H1 (cell line): ENCODE results near the gene BNIP1. TPM values are rescaled to one million over a fixed set of nuclear protein-coding genes. Genes with fewer than 3 reads are reported as not detected.
A peak's percentile ranks its signal among the peaks of the same experiment; 100 is the strongest.

Experiments used
- CTCF ChIA-PET: fragments of 300-600 bp; sonication (Branson Sonifier 250); formaldehyde crosslinking; loops from one replicate; lab custom pipeline; 2021; ENCODE audit not compliant: partially characterized antibody; lab: Charles Lee
- POLR2A ChIA-PET: fragments of 300-600 bp; sonication (Branson Sonifier 250); formaldehyde crosslinking; loops from one replicate; lab custom pipeline; 2021; ENCODE audit warnings: inconsistent platforms; ENCODE audit not compliant: partially characterized antibody; lab: Charles Lee
- DNase-seq, 2 experiments: peaks; one replicate each; pipeline versions ENCODE4 v3.0.0 to v3.0.0-alpha.2; 2010 to 2022; ENCODE audit warnings: low spot score in 2 of 2, low read depth in 1 of 2, mixed read lengths in 1 of 2
- FAIRE-seq: peaks from 2 replicates; lab custom pipeline; 2011; peaks lifted over from hg19 to GRCh38; lab: Jason Lieb, UNC
- H2AFZ ChIP-seq: 2 replicates; pipeline ENCODE4 v1.8.1; 2012; ENCODE audit warnings: low read length, inconsistent platforms
- H2AK5ac ChIP-seq: 2 replicates; pipeline ENCODE4 v1.6.1; 2013; ENCODE audit warnings: low read depth, low read length
- H2BK120ac ChIP-seq: replicated peaks from 2 replicates; pipeline ENCODE3; 2013; ENCODE audit warnings: low read depth, low read length, inconsistent platforms
- H2BK12ac ChIP-seq: 2 replicates; pipeline ENCODE4 v1.6.1; 2013; ENCODE audit warnings: low read depth, low read length
- H2BK15ac ChIP-seq: 2 replicates; pipeline ENCODE4 v1.6.1; 2013; ENCODE audit warnings: low read length
- H2BK20ac ChIP-seq: 2 replicates; pipeline ENCODE4 v1.6.1; 2013; ENCODE audit warnings: low read length
- H2BK5ac ChIP-seq: 2 replicates; pipeline ENCODE4 v1.6.1; 2013; ENCODE audit warnings: low read depth, low read length
- H3K14ac ChIP-seq: 2 replicates; pipeline ENCODE4 v1.6.1; 2013; ENCODE audit warnings: inconsistent platforms; ENCODE audit not compliant: insufficient read length
- H3K18ac ChIP-seq: 2 replicates; pipeline ENCODE4 v1.6.1; 2013; ENCODE audit warnings: low read length; ENCODE audit errors: extremely low read depth
- H3K23ac ChIP-seq: 2 replicates; pipeline ENCODE4 v1.6.1; 2013; ENCODE audit warnings: inconsistent platforms; ENCODE audit not compliant: insufficient read length
- H3K23me2 ChIP-seq: 2 replicates; pipeline ENCODE4 v1.6.1; 2013; ENCODE audit warnings: low read depth, low read length
- H3K27ac ChIP-seq: 2 replicates; pipeline ENCODE4 v1.6.1; 2011; ENCODE audit warnings: low read depth, low read length, inconsistent platforms
- H3K27me3 ChIP-seq, 4 experiments: replicated peaks in 1 of 4; 1 replicate in 1 of 4; 2 replicates in 3 of 4; pipeline versions ENCODE4 v1.6.1 to v1.8.1; 2011 to 2013; ENCODE audit warnings: low read length in 3 of 4, mild to moderate bottlenecking in 3 of 4, inconsistent platforms in 2 of 4, mixed read lengths in 2 of 4, moderate library complexity in 1 of 4; ENCODE audit not compliant: control insufficient read depth in 3 of 4, insufficient read depth in 3 of 4; ENCODE audit errors: extremely low read depth in 1 of 4
- H3K36me3 ChIP-seq, 4 experiments: 2 replicates each; pipeline versions ENCODE4 v1.6.1 to v1.8.1; 2011 to 2013; ENCODE audit warnings: mild to moderate bottlenecking in 4 of 4, low read length in 3 of 4, moderate library complexity in 2 of 4, control low read depth in 1 of 4, inconsistent platforms in 1 of 4; ENCODE audit not compliant: insufficient read depth in 4 of 4, control insufficient read depth in 2 of 4
- H3K4ac ChIP-seq: replicated peaks from 2 replicates; pipeline ENCODE3; 2013; ENCODE audit warnings: low read length, low read depth, mixed read lengths, inconsistent platforms; ENCODE audit not compliant: insufficient read length
- H3K4me1 ChIP-seq, 4 experiments: replicated peaks in 1 of 4; 1 replicate in 1 of 4; 2 replicates in 3 of 4; pipeline versions ENCODE4 v1.6.1 to v1.8.1; 2011 to 2013; ENCODE audit warnings: low read length in 3 of 4, inconsistent platforms in 2 of 4, mixed read lengths in 1 of 4; ENCODE audit not compliant: insufficient read depth in 4 of 4, control insufficient read depth in 3 of 4
- H3K4me2 ChIP-seq, 2 experiments: 2 replicates each; pipeline versions ENCODE4 v1.6.1 to v1.8.1; 2011 to 2013; ENCODE audit warnings: low read depth in 2 of 2, low read length in 2 of 2, control low read depth in 1 of 2, inconsistent platforms in 1 of 2, mild to moderate bottlenecking in 1 of 2; ENCODE audit not compliant: insufficient read depth in 1 of 2
- H3K4me3 ChIP-seq, 4 experiments: fragments of 200-600, 300-600 bp in 1 of 4; sonication (generic), shearing (Covaris generic), sonication (Bioruptor Twin) in 1 of 4; 2 replicates each; pipeline versions ENCODE4 v1.5.1 to v1.8.1; 2011 to 2016; ENCODE audit warnings: low read length in 4 of 4, low read depth in 3 of 4, control low read depth in 2 of 4, inconsistent platforms in 2 of 4, mild to moderate bottlenecking in 2 of 4, mixed read lengths in 1 of 4, moderate library complexity in 1 of 4; ENCODE audit not compliant: insufficient read depth in 2 of 4; ENCODE audit errors: extremely low read depth in 1 of 4
- H3K56ac ChIP-seq: replicated peaks from 2 replicates; pipeline ENCODE3; 2013; ENCODE audit warnings: low read depth, mild to moderate bottlenecking, mixed read lengths, low read length, inconsistent platforms; ENCODE audit not compliant: insufficient read length
- H3K79me1 ChIP-seq: 2 replicates; pipeline ENCODE4 v1.6.1; 2013; ENCODE audit warnings: low read depth, low read length, control low read depth
- H3K79me2 ChIP-seq, 2 experiments: 2 replicates each; pipeline versions ENCODE4 v1.6.1 to v1.8.1; 2012 to 2013; ENCODE audit warnings: low read length in 2 of 2, mild to moderate bottlenecking in 2 of 2, inconsistent platforms in 1 of 2; ENCODE audit not compliant: insufficient read depth in 2 of 2, control insufficient read depth in 1 of 2
- H3K9ac ChIP-seq, 4 experiments: replicated peaks in 1 of 4; 1 replicate in 1 of 4; 2 replicates in 3 of 4; pipeline versions ENCODE4 v1.6.1 to v1.8.1; 2011 to 2013; ENCODE audit warnings: low read depth in 3 of 4, low read length in 3 of 4, control low read depth in 2 of 4, mild to moderate bottlenecking in 2 of 4, moderate library complexity in 2 of 4, inconsistent platforms in 1 of 4; ENCODE audit errors: extremely low read depth in 1 of 4
- H3K9me3 ChIP-seq, 2 experiments: 2 replicates each; pipeline versions ENCODE4 v1.6.1 to v1.8.1; 2012 to 2013; ENCODE audit warnings: mild to moderate bottlenecking in 2 of 2, moderate library complexity in 2 of 2, control low read depth in 1 of 2, inconsistent platforms in 1 of 2, low read depth in 1 of 2, low read length in 1 of 2, mixed read lengths in 1 of 2; ENCODE audit not compliant: insufficient read depth in 2 of 2
- H4K20me1 ChIP-seq, 2 experiments: replicated peaks in 1 of 2; 2 replicates each; pipeline versions ENCODE3 to v1.8.1; 2011 to 2013; ENCODE audit warnings: inconsistent platforms in 2 of 2, low read length in 2 of 2, mild to moderate bottlenecking in 1 of 2; ENCODE audit not compliant: insufficient read depth in 2 of 2, control insufficient read depth in 1 of 2
- H4K5ac ChIP-seq: 2 replicates; pipeline ENCODE4 v1.6.1; 2013; ENCODE audit warnings: low read length, low read depth, mixed read lengths, inconsistent platforms; ENCODE audit not compliant: insufficient read length
- H4K8ac ChIP-seq: 2 replicates; pipeline ENCODE4 v1.8.0; 2013; ENCODE audit warnings: mild to moderate bottlenecking, moderate library complexity, low read length, inconsistent platforms; ENCODE audit not compliant: insufficient read depth; ENCODE audit errors: extremely low read depth
- H4K91ac ChIP-seq: replicated peaks from 2 replicates; pipeline ENCODE3; 2013; ENCODE audit warnings: low read length, mixed read lengths, inconsistent platforms; ENCODE audit not compliant: insufficient read length
- BRCA1 ChIP-seq: IDR thresholded peaks from 2 replicates; pipeline ENCODE4 v1.6.1; 2012; ENCODE audit warnings: low read depth, low read length, improper control_type of control experiment
- CEBPB ChIP-seq: IDR thresholded peaks from 2 replicates; pipeline ENCODE4 v1.6.1; 2012; ENCODE audit warnings: low read depth, low read length
- CHD2 ChIP-seq: IDR thresholded peaks from 2 replicates; pipeline ENCODE4 v1.6.1; 2012; ENCODE audit warnings: low read length, improper control_type of control experiment
- POLR2A ChIP-seq, 2 experiments: IDR thresholded peaks; 1 replicate in 1 of 2; 2 replicates in 1 of 2; pipeline ENCODE4 v1.6.1; 2011; ENCODE audit warnings: low read depth in 2 of 2, low read length in 2 of 2, mild to moderate bottlenecking in 2 of 2; ENCODE audit errors: control extremely low read depth in 1 of 2
- SIN3A ChIP-seq, 2 experiments: IDR thresholded peaks in 1 of 2; conservative IDR thresholded peaks in 1 of 2; 2 replicates each; pipeline ENCODE4 v1.6.1; 2011 to 2012; ENCODE audit warnings: low read length in 2 of 2, improper control_type of control experiment in 1 of 2, low read depth in 1 of 2, mild to moderate bottlenecking in 1 of 2
- TEAD4 ChIP-seq: IDR thresholded peaks from 2 replicates; pipeline ENCODE4 v1.6.1; 2012; ENCODE audit warnings: low read depth, low read length, inconsistent platforms, mixed read lengths
- WGBS, 2 experiments: shearing (Covaris generic) in 1 of 2; methylation state at CpG; one replicate each; pipeline versions ENCODE4 v1.1.6 to v1.1.7; 2013 to 2015; ENCODE audit warnings: low lambda C conversion rate in 2 of 2, mixed read lengths in 2 of 2, inconsistent platforms in 1 of 2, low coverage in 1 of 2, missing lambda C conversion rate in 1 of 2; ENCODE audit not compliant: insufficient replicate concordance in 2 of 2, insufficient coverage in 1 of 2, insufficient read length in 1 of 2; ENCODE audit errors: extremely low coverage in 1 of 2, missing lambda C conversion rate in 1 of 2; 5-methylcytosine and 5-hydroxymethylcytosine counted together
- polyA plus RNA-seq, 7 experiments: library from polyadenylated mRNA; depleted of rRNA in 3 of 7; stranded (reverse) in 5 of 7; unstranded in 2 of 7; fragments of >200 nt in 5 of 7; fragments of 200-250 nt in 2 of 7; gene quantifications; 1 replicate in 5 of 7; 2 replicates in 1 of 7; 4 replicates in 1 of 7; pipeline versions ENCODE4 v1.2.1 to v1.2.3, GENCODE V29; 2011 to 2013; ENCODE audit warnings: missing spikeins in 2 of 7, mixed read lengths in 2 of 7
- total RNA-seq: library from RNA; stranded (reverse); fragmentation: NEBNext Ultra II Directional; extraction: Animal tissue kit (Norgen Biotek cat#: 25700); gene quantifications from 2 replicates; pipeline ENCODE4 v1.2.1, GENCODE V29; 2021

The BNIP1 gene
- total and polyA plus RNA-seq, 2 of the 8 experiments (the other 6 are each of a cell fraction or from before 2014, with no cell fraction given): 13.5 to 14.7 TPM

DNA sequence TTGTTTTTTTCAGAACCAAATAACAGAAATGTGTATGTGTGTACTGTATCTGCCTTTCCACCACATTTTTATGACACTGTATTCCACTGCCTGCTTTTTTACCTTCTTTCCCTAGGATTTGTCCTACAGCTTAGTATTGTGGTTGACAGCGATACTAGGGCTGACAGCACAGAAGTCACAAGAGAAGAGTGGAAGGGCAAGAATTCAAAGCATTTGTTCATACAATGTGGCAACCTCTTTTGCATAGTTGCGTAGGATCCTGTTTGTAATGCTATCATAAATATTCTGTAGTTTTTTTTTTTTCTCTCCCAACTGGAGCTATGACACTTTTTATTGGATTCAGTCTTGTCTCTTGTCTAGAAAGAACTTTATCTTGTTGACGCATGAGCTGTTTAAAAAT is 5.6 kb upstream of the BNIP1 start:
- H2BK15ac ChIP-seq: no peak overlapping the region
- H3K23ac ChIP-seq: no peak overlapping the region
- ChIA-PET POLR2A (interaction anchor here (2.9 kb wide), 1 partner anchor 9 kb away, joined by 11 read pairs; no protein-coding TSS in a partner anchor), CTCF (interaction anchor here (0.6 to 1.6 kb wide), 6 partner anchors 9 to 154 kb away, joined by 3 to 5 read pairs (median 4); partner anchors contain the start of gene ATP6V0E1)
- H3K56ac ChIP-seq: no peak overlapping the region
- H2BK120ac ChIP-seq: no peak overlapping the region
- no peak overlapping the region for H2AFZ ChIP-seq
- no peaks in the 10 kb centered on the region for H4K20me1 ChIP-seq
- no peak overlapping the region for H4K5ac ChIP-seq
- H3K4me2 ChIP-seq: peak overlapping the region; percentile 4 to 9; a peak in 1 of 4 replicates
- H2BK5ac ChIP-seq: no peak overlapping the region
- H3K4ac ChIP-seq: no peak overlapping the region
- DNase-seq: no peak
- no peaks in the 10 kb centered on the region for H3K79me1 ChIP-seq
- H3K14ac ChIP-seq: no peak overlapping the region
- FAIRE-seq: peak; percentile 28
- H3K18ac ChIP-seq: no peak overlapping the region
- H3K27ac ChIP-seq: no peak overlapping the region
- 58% methylated on average over 3 of the region's 3 CpGs; no CpG with 5 or more reads in 1 of the 2 experiments for WGBS, 2 experiments
- no peak overlapping the region for H4K8ac ChIP-seq
- H3K36me3 ChIP-seq: no peaks in the 10 kb centered on the region
- H3K9me3 ChIP-seq: no peaks in the 10 kb centered on the region
- no peaks in the 10 kb centered on the region for H3K79me2 ChIP-seq
- H3K23me2 ChIP-seq: no peaks in the 10 kb centered on the region
- no peak overlapping the region for H2BK12ac ChIP-seq
- H3K27me3 ChIP-seq: no peaks in the 10 kb centered on the region
- H4K91ac ChIP-seq: no peak overlapping the region
- TF ChIP-seq CHD2 (no peak), CEBPB (0 out of 2 replicates have a peak, but pooled peaks have one; percentile 13), TEAD4 (peak; percentile 72), SIN3A (conservative IDR thresholded peaks at IDR 0.05 in 1 of 2, IDR thresholded peaks at IDR 0.05 in 1 of 2; ENCODE audit: low read depth in 1 of 2, low read length in 2 of 2) (0 out of 4 replicates have a peak, but pooled peaks of 1 of the 2 experiments have one; percentile 30), BRCA1 (no peak), POLR2A (IDR thresholded peaks at IDR 0.05; ENCODE audit: control extremely low read depth in 1 of 2, low read depth in 2 of 2, low read length in 2 of 2) (no peak)
- no peak overlapping the region for H2BK20ac ChIP-seq
- H2AK5ac ChIP-seq: no peak overlapping the region
- no peak overlapping the region for H3K9ac ChIP-seq
- peaks cover 5 to 12% (median 9%) of the 10 kb centered on the region in 4 experiments; a peak in 6 of 7 replicates for H3K4me1 ChIP-seq
- no peak overlapping the region for H3K4me3 ChIP-seq
